K562 (cell line): ENCODE data around the gene ARNT2. TPM values are rescaled to one million over a fixed set of nuclear protein-coding genes. Genes with fewer than 3 reads are reported as not detected.

Experiments used
- ATAC-seq: fragments of 200-7000 bp; cut with Tn5 transposase; 3 replicates; pipeline ENCODE4 v1.9.1; 2020; ENCODE audit warnings: moderate library complexity
- BruUV-seq: library from RNA; stranded (reverse); fragments of 400-500 nt; replicated peaks from 2 replicates; lab custom pipeline; 2021; lab: Mats Ljungman, UMichigan
- CTCF ChIA-PET: fragments of 300-600 bp; formaldehyde crosslinking; extraction: SDS; loops from one replicate; lab custom pipeline; 2021; ENCODE audit warnings: low intra/inter-chr PET ratio; lab: Yijun Ruan, JAX
- POLR2A ChIA-PET: fragments of 300-600, 350-650 bp; sonication (Branson Sonifier 250); formaldehyde crosslinking; extraction: SDS; loops from one replicate; lab custom pipeline; 2021; ENCODE audit warnings: antibody characterized with exemption, inconsistent platforms; lab: Yijun Ruan, JAX
- DNase-seq, 4 experiments: peaks; one replicate each; pipeline versions ENCODE4 v3.0.0 to v3.0.0-alpha.2; 2011 to 2018; ENCODE audit warnings: low spot score in 3 of 4, mixed read lengths in 3 of 4; ENCODE audit errors: extremely low read depth in 1 of 4
- FAIRE-seq: peaks from 2 replicates; lab custom pipeline; 2011; peaks lifted over from hg19 to GRCh38; lab: Jason Lieb, UNC
- H2AFZ ChIP-seq: 2 replicates; pipeline ENCODE4 v1.6.0; 2011; ENCODE audit warnings: low read depth, low read length, control low read depth, inconsistent platforms
- H3K27ac ChIP-seq: fragments of 200-600 bp; 3 replicates; pipeline ENCODE4 v1.8.0; 2011; ENCODE audit warnings: low read depth, mild to moderate bottlenecking, control low read depth, inconsistent platforms, low read length, moderate library complexity, mixed read lengths; ENCODE audit errors: extremely low read depth
- H3K27me3 ChIP-seq, 2 experiments: fragments of 300-600 bp in 1 of 2; 2 replicates in 1 of 2; 3 replicates in 1 of 2; pipeline versions ENCODE4 v1.6.0 to v1.8.0; 2011; ENCODE audit warnings: inconsistent platforms in 2 of 2, low read length in 2 of 2, mild to moderate bottlenecking in 1 of 2, mixed read lengths in 1 of 2, moderate library complexity in 1 of 2; ENCODE audit not compliant: control insufficient read depth in 2 of 2, insufficient read depth in 2 of 2
- H3K36me3 ChIP-seq: fragments of 300-600 bp; 3 replicates; pipeline ENCODE4 v1.8.0; 2011; ENCODE audit warnings: mild to moderate bottlenecking, low read length, inconsistent platforms; ENCODE audit not compliant: control insufficient read depth, insufficient read depth
- H3K4me1 ChIP-seq, 2 experiments: fragments of 200-600 bp in 1 of 2; replicated peaks in 1 of 2; 2 replicates in 1 of 2; 3 replicates in 1 of 2; pipeline versions ENCODE4 v1.5.1 to v1.8.0; 2011; ENCODE audit warnings: inconsistent platforms in 2 of 2, low read length in 2 of 2, mild to moderate bottlenecking in 1 of 2, mixed read lengths in 1 of 2, moderate library complexity in 1 of 2; ENCODE audit not compliant: control insufficient read depth in 2 of 2, insufficient read depth in 2 of 2
- H3K4me2 ChIP-seq: 2 replicates; pipeline ENCODE4 v1.6.1; 2011; ENCODE audit warnings: low read length, control low read depth, inconsistent platforms, mixed read lengths; ENCODE audit not compliant: insufficient read depth
- H3K4me3 ChIP-seq: fragments of 200-600 bp; sonication (generic), shearing (Covaris generic); 2 replicates; pipeline ENCODE4 v1.5.1; 2016; ENCODE audit warnings: control low read depth, inconsistent platforms
- H3K79me2 ChIP-seq: fragments of 200-600 bp; 3 replicates; pipeline ENCODE4 v1.8.0; 2011; ENCODE audit warnings: low read length, inconsistent platforms; ENCODE audit not compliant: control insufficient read depth, insufficient read depth
- H3K9ac ChIP-seq, 2 experiments: 2 replicates each; pipeline versions ENCODE4 v1.6.0 to v1.6.1; 2011; ENCODE audit warnings: low read depth in 2 of 2, low read length in 2 of 2, control low read depth in 1 of 2, inconsistent platforms in 1 of 2, mild to moderate bottlenecking in 1 of 2, mixed read lengths in 1 of 2; ENCODE audit not compliant: insufficient read depth in 1 of 2
- H3K9me1 ChIP-seq: one replicate; pipeline ENCODE4 v1.6.0; 2011; ENCODE audit warnings: inconsistent platforms, mild to moderate bottlenecking, low read length, moderate library complexity; ENCODE audit not compliant: control insufficient read depth, insufficient read depth
- H3K9me3 ChIP-seq: replicated peaks from 2 replicates; pipeline ENCODE4 v1.5.1; 2011; ENCODE audit warnings: low read depth, low read length, inconsistent platforms; ENCODE audit not compliant: control insufficient read depth, insufficient read depth
- H4K20me1 ChIP-seq: replicated peaks from 2 replicates; pipeline ENCODE4 v1.6.1; 2011; ENCODE audit warnings: low read length, inconsistent platforms, mixed read lengths; ENCODE audit not compliant: control insufficient read depth, insufficient read depth
- GATAD2B ChIP-seq: fragments of 450-650 bp; IDR thresholded peaks from 2 replicates; pipeline ENCODE4 v1.6.1; 2017; ENCODE audit warnings: mild to moderate bottlenecking, borderline replicate concordance
- IRF2 ChIP-seq: sonication (generic); formaldehyde crosslinking; IDR thresholded peaks from 2 replicates; pipeline ENCODE4 v1.8.1; 2022; ENCODE audit warnings: mild to moderate bottlenecking, missing genetic modification reagents
- MTF1 ChIP-seq: fragments of 250-450 bp; sonication (Bioruptor Pico); IDR thresholded peaks from 2 replicates; pipeline ENCODE4 v1.9.0; 2021; ENCODE audit warnings: moderate library complexity, mild to moderate bottlenecking, inconsistent platforms, borderline replicate concordance
- RAD21 ChIP-seq, 2 experiments: fragments of 250-450 bp in 1 of 2; fragments of 450-650 bp in 1 of 2; sonication (Bioruptor Pico) in 1 of 2; formaldehyde crosslinking in 1 of 2; IDR thresholded peaks in 1 of 2; conservative IDR thresholded peaks in 1 of 2; 2 replicates each; pipeline versions ENCODE4 v1.4.0 to v1.8.0; 2020 to 2022; ENCODE audit warnings: mild to moderate bottlenecking in 2 of 2, moderate library complexity in 1 of 2
- SIN3B ChIP-seq: fragments of 450-650 bp; IDR thresholded peaks from 2 replicates; pipeline ENCODE4 v1.6.1; 2017; ENCODE audit warnings: low read depth, mild to moderate bottlenecking, moderate library complexity
- ZNF253 ChIP-seq: fragments of 250-450 bp; sonication (Bioruptor Pico); conservative IDR thresholded peaks from 2 replicates; pipeline ENCODE4 v1.6.1; 2021; ENCODE audit warnings: mild to moderate bottlenecking
- ZNF280A ChIP-seq: fragments of 450-650 bp; IDR thresholded peaks from 2 replicates; pipeline ENCODE4 v1.6.1; 2018; ENCODE audit warnings: mild to moderate bottlenecking, low read depth; ENCODE audit not compliant: partially characterized antibody
- ZNF408 ChIP-seq: fragments of 250-450 bp; sonication (Bioruptor Pico); IDR thresholded peaks from 2 replicates; pipeline ENCODE4 v1.4.0; 2020; ENCODE audit warnings: low read depth, mild to moderate bottlenecking, moderate library complexity
- ZSCAN32 ChIP-seq: fragments of 450-650 bp; formaldehyde crosslinking; IDR thresholded peaks from 2 replicates; pipeline ENCODE4 v1.4.0; 2020; ENCODE audit warnings: mild to moderate bottlenecking, moderate library complexity
- WGBS: fragments of 100-300 bp; shearing (Covaris generic); methylation state at CpG from one replicate; pipeline ENCODE4 v1.1.6; 2016; ENCODE audit warnings: low coverage, mixed read lengths; ENCODE audit not compliant: insufficient coverage; ENCODE audit errors: missing lambda C conversion rate; 5-methylcytosine and 5-hydroxymethylcytosine counted together
- in situ Hi-C: fragments of 300-500 bp; cut with MboI; formaldehyde crosslinking; loops from 4 replicates; pipeline ENCODE4 v1.15.0; 2018; ENCODE audit warnings: inconsistent platforms, mixed read lengths
- intact Hi-C: fragments of 100-400 bp; cut with micrococcal nuclease; formaldehyde crosslinking; loops from 2 replicates; pipeline ENCODE4 v1.14.2; 2022
- polyA plus RNA-seq, 8 experiments: library from polyadenylated mRNA; depleted of rRNA in 4 of 8; stranded (reverse) in 5 of 8; unstranded in 3 of 8; fragments of >200 nt; fragmentation: Nextera tagmentation in 2 of 8; fragmentation: Illumina TruSeq in 1 of 8; extraction: Ambion mirVana in 2 of 8; extraction: Trizol in 1 of 8; gene quantifications; 2 replicates each; pipeline versions ENCODE4 v1.2.1 to v1.2.3, GENCODE V29; 2011 to 2014; ENCODE audit warnings: inconsistent platforms in 1 of 8, missing spikeins in 1 of 8
- total RNA-seq, 7 experiments: library from RNA; depleted of rRNA in 6 of 7; stranded (reverse); fragments of >200 nt in 6 of 7; fragmentation: Illumina TruSeq in 2 of 7; extraction: Trizol in 2 of 7; gene quantifications; 2 replicates each; pipeline versions ENCODE4 v1.2.1 to v1.2.3, GENCODE V29; 2011 to 2021; ENCODE audit warnings: low replicate concordance in 1 of 7
- TF ChIP-seq, protein P1 (sequence below), 2 experiments: fragments of 450-650 bp; IDR thresholded peaks; 2 replicates each; pipeline ENCODE4 v1.6.1; 2018; ENCODE audit warnings: mild to moderate bottlenecking in 2 of 2, low read depth in 1 of 2; ENCODE audit not compliant: partially characterized antibody in 2 of 2
- TF ChIP-seq, protein P2 (sequence below): fragments of 450-650 bp; IDR thresholded peaks from 2 replicates; pipeline ENCODE4 v1.6.1; 2016

ARNT2 gene
- total and polyA plus RNA-seq, 9 of the 15 experiments (the other 6 are each of a cell fraction or from before 2014, with no cell fraction given) = 0.01 TPM; not detected in 8

DNA sequence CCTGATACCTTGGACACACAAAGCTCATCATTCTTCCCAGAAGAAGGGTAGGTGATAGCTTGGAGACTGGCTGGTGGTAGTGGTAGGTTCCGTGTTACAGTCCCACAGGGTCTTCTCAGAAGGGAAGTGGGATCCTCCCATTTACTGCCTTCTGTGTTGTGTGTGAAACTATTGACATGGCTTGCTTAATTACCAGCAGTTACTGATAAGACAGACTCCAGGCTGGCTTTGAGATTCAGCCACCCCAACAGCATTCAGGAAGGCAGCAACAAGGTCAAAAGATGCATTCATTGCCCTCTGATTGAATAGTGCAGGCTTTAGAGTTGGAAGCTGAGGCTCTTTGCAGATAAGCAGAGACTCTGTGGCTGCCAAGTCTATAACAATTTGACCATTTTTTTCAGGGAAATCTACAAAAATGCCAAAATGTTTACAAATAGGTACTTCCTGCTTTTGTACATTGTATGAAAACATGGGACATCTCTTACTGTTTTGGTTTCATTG, 7.7 kb downstream of the ARNT2 start:
- Histone ChIP-seq H3K4me2 (no peak overlapping the region), H3K9me1 (no peaks in the 10 kb centered on the region), H2AFZ (no peak overlapping the region), H3K4me3 (no peak overlapping the region), H3K9me3 (no peaks in the 10 kb centered on the region), H3K27me3 (no peaks in the 10 kb centered on the region), H3K27ac (no peak overlapping the region), H3K36me3 (no peaks in the 10 kb centered on the region), H3K4me1 (no peaks in the 10 kb centered on the region), H3K9ac (no peak overlapping the region), H3K79me2 (no peaks in the 10 kb centered on the region), H4K20me1 (no peaks in the 10 kb centered on the region)
- FAIRE-seq (no peak), DNase-seq (no peak), ATAC-seq (no peak)
- TF ChIP-seq, protein P1, sequence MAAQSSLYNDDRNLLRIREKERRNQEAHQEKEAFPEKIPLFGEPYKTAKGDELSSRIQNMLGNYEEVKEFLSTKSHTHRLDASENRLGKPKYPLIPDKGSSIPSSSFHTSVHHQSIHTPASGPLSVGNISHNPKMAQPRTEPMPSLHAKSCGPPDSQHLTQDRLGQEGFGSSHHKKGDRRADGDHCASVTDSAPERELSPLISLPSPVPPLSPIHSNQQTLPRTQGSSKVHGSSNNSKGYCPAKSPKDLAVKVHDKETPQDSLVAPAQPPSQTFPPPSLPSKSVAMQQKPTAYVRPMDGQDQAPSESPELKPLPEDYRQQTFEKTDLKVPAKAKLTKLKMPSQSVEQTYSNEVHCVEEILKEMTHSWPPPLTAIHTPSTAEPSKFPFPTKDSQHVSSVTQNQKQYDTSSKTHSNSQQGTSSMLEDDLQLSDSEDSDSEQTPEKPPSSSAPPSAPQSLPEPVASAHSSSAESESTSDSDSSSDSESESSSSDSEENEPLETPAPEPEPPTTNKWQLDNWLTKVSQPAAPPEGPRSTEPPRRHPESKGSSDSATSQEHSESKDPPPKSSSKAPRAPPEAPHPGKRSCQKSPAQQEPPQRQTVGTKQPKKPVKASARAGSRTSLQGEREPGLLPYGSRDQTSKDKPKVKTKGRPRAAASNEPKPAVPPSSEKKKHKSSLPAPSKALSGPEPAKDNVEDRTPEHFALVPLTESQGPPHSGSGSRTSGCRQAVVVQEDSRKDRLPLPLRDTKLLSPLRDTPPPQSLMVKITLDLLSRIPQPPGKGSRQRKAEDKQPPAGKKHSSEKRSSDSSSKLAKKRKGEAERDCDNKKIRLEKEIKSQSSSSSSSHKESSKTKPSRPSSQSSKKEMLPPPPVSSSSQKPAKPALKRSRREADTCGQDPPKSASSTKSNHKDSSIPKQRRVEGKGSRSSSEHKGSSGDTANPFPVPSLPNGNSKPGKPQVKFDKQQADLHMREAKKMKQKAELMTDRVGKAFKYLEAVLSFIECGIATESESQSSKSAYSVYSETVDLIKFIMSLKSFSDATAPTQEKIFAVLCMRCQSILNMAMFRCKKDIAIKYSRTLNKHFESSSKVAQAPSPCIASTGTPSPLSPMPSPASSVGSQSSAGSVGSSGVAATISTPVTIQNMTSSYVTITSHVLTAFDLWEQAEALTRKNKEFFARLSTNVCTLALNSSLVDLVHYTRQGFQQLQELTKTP (IDR thresholded peaks at IDR 0.05; ENCODE audit: low read depth in 1 of 2, partially characterized antibody in 2 of 2) = no peak
- TF ChIP-seq GATAD2B (no peak), RAD21 (CRISPR knock-in tag; conservative IDR thresholded peaks at IDR 0.05 in 1 of 2, IDR thresholded peaks at IDR 0.05 in 1 of 2) (no peak), MTF1 (CRISPR knock-in tag) (no peak), ZNF253 (CRISPR knock-in tag) (no peak), SIN3B (no peak), IRF2 (no peak), ZSCAN32 (CRISPR knock-in tag) (no peak), ZNF408 (CRISPR knock-in tag) (no peak), ZNF280A (no peak)
- TF ChIP-seq, protein P2, sequence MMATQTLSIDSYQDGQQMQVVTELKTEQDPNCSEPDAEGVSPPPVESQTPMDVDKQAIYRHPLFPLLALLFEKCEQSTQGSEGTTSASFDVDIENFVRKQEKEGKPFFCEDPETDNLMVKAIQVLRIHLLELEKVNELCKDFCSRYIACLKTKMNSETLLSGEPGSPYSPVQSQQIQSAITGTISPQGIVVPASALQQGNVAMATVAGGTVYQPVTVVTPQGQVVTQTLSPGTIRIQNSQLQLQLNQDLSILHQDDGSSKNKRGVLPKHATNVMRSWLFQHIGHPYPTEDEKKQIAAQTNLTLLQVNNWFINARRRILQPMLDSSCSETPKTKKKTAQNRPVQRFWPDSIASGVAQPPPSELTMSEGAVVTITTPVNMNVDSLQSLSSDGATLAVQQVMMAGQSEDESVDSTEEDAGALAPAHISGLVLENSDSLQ = no peak
- WGBS = 0% methylated on average over 1 of the region's 1 CpG
- no TSS peak for BruUV-seq
- ChIA-PET CTCF (no interaction called here), POLR2A (no interaction called here)
- in situ Hi-C loops (no loop called here), intact Hi-C loops (no loop called here)
